Upper lobe of left lung (tissue), 6 donors: ENCODE results near the gene CCDC106. TPM values are rescaled to one million over a fixed set of nuclear protein-coding genes. Genes with fewer than 3 reads are reported as not detected.

ENCODE experiments used
- ATAC-seq, 2 donors: fragments of 200-7000 bp; cut with Tn5 transposase; one replicate each; pipeline ENCODE4 v1.9.1; 2022; ENCODE audit warnings: mild to moderate bottlenecking in 2 of 2, moderate library complexity in 2 of 2; ENCODE audit not compliant: low FRiP score in 2 of 2
- DNase-seq, 2 donors: peaks; one replicate each; pipeline ENCODE4 v3.0.0-alpha.2; 2019 to 2020
- H3K27ac ChIP-seq, 4 donors: fragments of 200-600 bp; sonication (generic); one replicate each; pipeline ENCODE4 v1.5.1; 2016 to 2019
- H3K27me3 ChIP-seq, 4 donors: fragments of 200-600 bp; sonication (generic); one replicate each; pipeline ENCODE4 v1.5.1; 2017 to 2019
- H3K36me3 ChIP-seq, 4 donors: fragments of 200-600 bp; sonication (generic); one replicate each; pipeline ENCODE4 v1.5.1; 2016 to 2019
- H3K4me1 ChIP-seq, 4 donors: fragments of 200-600 bp; sonication (generic); one replicate each; pipeline ENCODE4 v1.5.1; 2018 to 2019
- H3K4me3 ChIP-seq, 4 donors: fragments of 200-600 bp; sonication (generic); one replicate each; pipeline ENCODE4 v1.5.1; 2017 to 2019; ENCODE audit warnings: mild to moderate bottlenecking in 2 of 4, moderate library complexity in 1 of 4
- H3K9me3 ChIP-seq, 4 donors: fragments of 200-600 bp; sonication (generic); one replicate each; pipeline ENCODE4 v1.5.1; 2018 to 2019
- CTCF ChIP-seq, 6 experiments: fragments of 450-650 bp in 4 of 6; fragments of 200-600 bp in 2 of 6; sonication (generic) in 2 of 6; IDR thresholded peaks; one replicate each; pipeline ENCODE4 v1.5.1; 2016 to 2019; ENCODE audit warnings: antibody characterized with exemption in 6 of 6
- EP300 ChIP-seq, 4 donors: sonication (generic); formaldehyde crosslinking; IDR thresholded peaks; one replicate each; pipeline ENCODE4 v1.5.1; 2017; ENCODE audit warnings: antibody characterized with exemption in 4 of 4, control low read depth in 2 of 4
- POLR2A ChIP-seq, 4 donors: fragments of 450-650 bp; IDR thresholded peaks; one replicate each; pipeline ENCODE4 v1.5.1; 2016 to 2017; ENCODE audit warnings: antibody characterized with exemption in 4 of 4, mild to moderate bottlenecking in 2 of 4
- POLR2AphosphoS5 ChIP-seq, 2 donors: sonication (generic); formaldehyde crosslinking; IDR thresholded peaks; one replicate each; pipeline ENCODE4 v1.5.1; 2017; ENCODE audit warnings: antibody characterized with exemption in 2 of 2
- WGBS, 2 donors: methylation state at CpG; one replicate each; pipeline ENCODE4 v1.1.5; 2017 to 2018; 5-methylcytosine and 5-hydroxymethylcytosine counted together
- total RNA-seq, 6 donors: library from RNA; depleted of rRNA in 4 of 6; stranded (reverse); fragments of >200 nt in 4 of 6; gene quantifications; one replicate each; pipeline versions ENCODE4 v1.1.0 to v1.2.1, GENCODE V29; 2016 to 2021
- donor health status: DM: no; HTN: no; CAD: no; lungs with moderate emphysema.
- donor health status: DM: no; HTN: yes; CAD: no; lungs with severe emphysema.

The CCDC106 gene
- total RNA-seq, 6 donors from 2014 or later = 15.3 to 44.0 (median 17.1) TPM

- peak overlapping the region; percentile 79 to 95 (median 87) for H3K4me3 ChIP-seq
- peaks cover 0 to 21% (median 5%) of the 10 kb centered on the region in 4 donors for H3K36me3 ChIP-seq
- H3K27me3 ChIP-seq = no peaks in the 10 kb centered on the region
- DNase-seq (peak; percentile 97 to 98), ATAC-seq (peak; percentile 91 to 92)
- peak overlapping the region; percentile 93 to 97 (median 96) for H3K27ac ChIP-seq
- 0% methylated on average over 16 of the region's 43 CpGs for WGBS, 2 donors
- H3K4me1 ChIP-seq = peaks cover 32 to 63% (median 34%) of the 10 kb centered on the region in 4 donors
- no peaks in the 10 kb centered on the region for H3K9me3 ChIP-seq
- TF ChIP-seq POLR2A (IDR thresholded peaks at IDR 0.05) = peak in 1 of 4 donors; percentile 44
- peak; percentile 77 to 84 for TF ChIP-seq POLR2AphosphoS5 (IDR thresholded peaks at IDR 0.05)
- no peak for TF ChIP-seq EP300 (IDR thresholded peaks at IDR 0.05)
These were observed 42.8 kb upstream of the CCDC106 start for GRCh38 chr19:55605207-55605636.

- DNase-seq = peak in 1 of 2 donors; percentile 80
- WGBS, 2 donors = 0 to 1% methylated on average over 13 to 30 of the region's 44 CpGs
- H3K36me3 ChIP-seq = peaks cover 0 to 28% (median 8%) of the 10 kb centered on the region in 4 donors
- H3K27me3 ChIP-seq = no peaks in the 10 kb centered on the region
- H3K4me1 ChIP-seq = peaks cover 30 to 58% (median 32%) of the 10 kb centered on the region in 4 donors
- peak within 1 kb of the TSS; percentile 79 to 95 (median 87) for H3K4me3 ChIP-seq
- ATAC-seq = peak; percentile 50 to 62
- H3K27ac ChIP-seq = peak within 1 kb of the TSS; percentile 93 to 97 (median 96)
- TF ChIP-seq CTCF (IDR thresholded peaks at IDR 0.05) = peak; percentile 42 to 71 (median 68)
- no peak for TF ChIP-seq POLR2A (IDR thresholded peaks at IDR 0.05)
- no peaks in the 10 kb centered on the region for H3K9me3 ChIP-seq
These were observed 42.2 kb upstream of the CCDC106 start, which contains the start of gene ZNF865 for GRCh38 chr19:55605637-55606470. TSS of gene ZNF865 (plus strand) at chr19:55605647. CDS start at chr19:55613619, 7,972 bp downstream.

GRCh38 chr19:55606471-55606787 lies 41.6 kb upstream of the CCDC106 start:
- Histone ChIP-seq H3K4me1 (peaks cover 29 to 52% (median 31%) of the 10 kb centered on the region in 4 donors), H3K36me3 (peaks cover 0 to 28% (median 8%) of the 10 kb centered on the region in 4 donors), H3K9me3 (no peaks in the 10 kb centered on the region), H3K27me3 (no peaks in the 10 kb centered on the region), H3K4me3 (peak overlapping the region in 3 of 4 donors; percentile 79 to 89 (median 85)), H3K27ac (peak overlapping the region; percentile 93 to 97 (median 96))
- no peak for DNase-seq
- WGBS, 2 donors = 22 to 28% methylated on average over 12 of the region's 12 CpGs
- peak in 1 of 6 experiments; percentile 13 for TF ChIP-seq CTCF (IDR thresholded peaks at IDR 0.05)
- TF ChIP-seq POLR2A (IDR thresholded peaks at IDR 0.05) = no peak
- no peak for ATAC-seq

GRCh38 chr19:55606817-55607216 lies 41.2 kb upstream of the CCDC106 start:
- Histone ChIP-seq H3K4me1 (peaks cover 28 to 51% (median 35%) of the 10 kb centered on the region in 4 donors), H3K36me3 (peaks cover 0 to 28% (median 8%) of the 10 kb centered on the region in 4 donors), H3K4me3 (peak overlapping the region in 1 of 4 donors; percentile 85), H3K27me3 (no peaks in the 10 kb centered on the region), H3K9me3 (no peaks in the 10 kb centered on the region), H3K27ac (peak overlapping the region; percentile 93 to 97 (median 96))
- ATAC-seq = no peak
- no peak for DNase-seq
- TF ChIP-seq POLR2A (IDR thresholded peaks at IDR 0.05) (no peak), EP300 (IDR thresholded peaks at IDR 0.05) (no peak), CTCF (IDR thresholded peaks at IDR 0.05) (no peak), POLR2AphosphoS5 (IDR thresholded peaks at IDR 0.05) (no peak)
- WGBS, 2 donors = 64 to 66% methylated on average over 9 of the region's 9 CpGs

GRCh38 chr19:55609326-55609725 lies 38.7 kb upstream of the CCDC106 start:
- H3K4me1 ChIP-seq = peaks cover 27 to 39% (median 33%) of the 10 kb centered on the region in 4 donors
- no peak for ATAC-seq
- 72 to 80% methylated on average over 5 of the region's 5 CpGs for WGBS, 2 donors

More at GRCh38 chr19:55609326-55609725, 38.7 kb upstream of the CCDC106 start:
- Histone ChIP-seq H3K27ac (no peak overlapping the region), H3K4me3 (no peak overlapping the region), H3K9me3 (no peaks in the 10 kb centered on the region), H3K36me3 (peaks cover 0 to 28% (median 10%) of the 10 kb centered on the region in 4 donors), H3K27me3 (no peaks in the 10 kb centered on the region)
- TF ChIP-seq EP300 (IDR thresholded peaks at IDR 0.05) (no peak), POLR2A (IDR thresholded peaks at IDR 0.05) (no peak), CTCF (IDR thresholded peaks at IDR 0.05) (no peak), POLR2AphosphoS5 (IDR thresholded peaks at IDR 0.05) (no peak)
- DNase-seq = no peak
